Lower lobe of right lung (tissue), 2 donors: ENCODE data around the gene P2RX4. TPM values are rescaled to one million over a fixed set of nuclear protein-coding genes. Genes with fewer than 3 reads are reported as not detected.

Experiments used
- ATAC-seq, 2 donors: fragments of 200-7000 bp; cut with Tn5 transposase; one replicate each; pipeline ENCODE4 v1.9.1; 2020 to 2022; ENCODE audit warnings: mild to moderate bottlenecking in 2 of 2, moderate library complexity in 2 of 2
- DNase-seq: peaks from one replicate; pipeline ENCODE4 v3.0.0-alpha.2; 2020
- H3K27ac ChIP-seq: fragments of 200-600 bp; one replicate; pipeline ENCODE4 v1.8.0; 2022
- H3K27me3 ChIP-seq: fragments of 200-600 bp; one replicate; pipeline ENCODE4 v1.8.0; 2022; ENCODE audit warnings: low read depth
- H3K36me3 ChIP-seq: fragments of 200-600 bp; one replicate; pipeline ENCODE4 v1.8.0; 2022; ENCODE audit warnings: mild to moderate bottlenecking
- H3K4me1 ChIP-seq: fragments of 200-600 bp; one replicate; pipeline ENCODE4 v1.8.0; 2022
- H3K4me3 ChIP-seq: fragments of 200-600 bp; one replicate; pipeline ENCODE4 v1.8.0; 2022; ENCODE audit warnings: mild to moderate bottlenecking
- H3K9me3 ChIP-seq: fragments of 200-600 bp; one replicate; pipeline ENCODE4 v1.8.0; 2022
- intact Hi-C: fragments of 100-400 bp; cut with DNase I; formaldehyde crosslinking; loops from one replicate; pipeline ENCODE4 v1.11.0; 2022
- total RNA-seq: library from RNA; stranded (reverse); fragmentation: NEBNext Ultra II Directional; extraction: Animal tissue kit (Norgen Biotek cat#: 25700); gene quantifications from one replicate; pipeline ENCODE4 v1.2.1, GENCODE V29; 2021
- TF ChIP-seq, protein P1 (sequence below): fragments of 200-600 bp; IDR thresholded peaks from one replicate; pipeline ENCODE4 v1.8.0; 2022; ENCODE audit warnings: antibody characterized with exemption, mild to moderate bottlenecking
- donor health status: DM: no; HTN: yes; CAD: no; lungs with severe emphysema.

The P2RX4 gene
- total RNA-seq, 1 donor from 2014 or later = 65.8 TPM

DNA sequence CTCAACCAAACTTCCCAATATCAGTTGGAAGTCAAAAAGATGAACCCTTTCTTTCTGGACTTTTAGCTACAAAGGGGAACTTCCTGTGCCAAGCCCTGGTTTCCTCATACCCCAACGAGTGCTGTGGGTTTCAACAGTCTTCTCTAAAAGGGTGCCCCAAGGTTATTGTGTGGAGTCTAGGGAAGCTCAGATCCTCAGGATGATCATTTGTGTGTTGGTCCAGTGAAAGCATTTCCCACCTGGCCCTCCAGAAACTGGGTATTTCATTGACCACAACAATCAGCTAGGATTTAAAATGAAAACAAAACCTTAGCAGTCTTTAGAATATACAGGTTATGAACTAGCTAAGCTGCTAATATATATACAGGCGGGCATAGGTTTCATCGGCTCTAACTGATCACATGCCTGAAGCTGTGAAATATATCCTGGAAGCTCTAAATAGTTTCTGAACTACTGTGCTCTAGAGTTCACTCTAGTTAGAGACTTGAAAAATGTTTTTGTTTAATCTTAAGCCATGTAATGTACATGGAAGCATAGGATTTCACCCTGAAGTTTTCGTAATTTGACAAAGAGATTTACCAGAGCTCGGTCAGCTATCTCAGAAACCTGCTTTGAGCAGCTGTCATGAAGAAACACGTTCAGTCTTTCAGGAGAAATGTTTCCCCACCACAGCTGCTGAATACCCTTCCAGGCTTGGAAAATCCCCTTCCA is 29.6 kb downstream of the P2RX4 start:
- Histone ChIP-seq H3K27ac (peak overlapping the region; percentile 64), H3K27me3 (no peaks in the 10 kb centered on the region), H3K36me3 (peaks cover 66% of the 10 kb centered on the region), H3K4me1 (peaks cover 42% of the 10 kb centered on the region), H3K9me3 (no peaks in the 10 kb centered on the region), H3K4me3 (no peak overlapping the region)
- no peak for DNase-seq
- intact Hi-C loops = no loop called here
- TF ChIP-seq, protein P1, sequence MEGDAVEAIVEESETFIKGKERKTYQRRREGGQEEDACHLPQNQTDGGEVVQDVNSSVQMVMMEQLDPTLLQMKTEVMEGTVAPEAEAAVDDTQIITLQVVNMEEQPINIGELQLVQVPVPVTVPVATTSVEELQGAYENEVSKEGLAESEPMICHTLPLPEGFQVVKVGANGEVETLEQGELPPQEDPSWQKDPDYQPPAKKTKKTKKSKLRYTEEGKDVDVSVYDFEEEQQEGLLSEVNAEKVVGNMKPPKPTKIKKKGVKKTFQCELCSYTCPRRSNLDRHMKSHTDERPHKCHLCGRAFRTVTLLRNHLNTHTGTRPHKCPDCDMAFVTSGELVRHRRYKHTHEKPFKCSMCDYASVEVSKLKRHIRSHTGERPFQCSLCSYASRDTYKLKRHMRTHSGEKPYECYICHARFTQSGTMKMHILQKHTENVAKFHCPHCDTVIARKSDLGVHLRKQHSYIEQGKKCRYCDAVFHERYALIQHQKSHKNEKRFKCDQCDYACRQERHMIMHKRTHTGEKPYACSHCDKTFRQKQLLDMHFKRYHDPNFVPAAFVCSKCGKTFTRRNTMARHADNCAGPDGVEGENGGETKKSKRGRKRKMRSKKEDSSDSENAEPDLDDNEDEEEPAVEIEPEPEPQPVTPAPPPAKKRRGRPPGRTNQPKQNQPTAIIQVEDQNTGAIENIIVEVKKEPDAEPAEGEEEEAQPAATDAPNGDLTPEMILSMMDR = no peak
- peak; percentile 44 to 52 for ATAC-seq

DNA sequence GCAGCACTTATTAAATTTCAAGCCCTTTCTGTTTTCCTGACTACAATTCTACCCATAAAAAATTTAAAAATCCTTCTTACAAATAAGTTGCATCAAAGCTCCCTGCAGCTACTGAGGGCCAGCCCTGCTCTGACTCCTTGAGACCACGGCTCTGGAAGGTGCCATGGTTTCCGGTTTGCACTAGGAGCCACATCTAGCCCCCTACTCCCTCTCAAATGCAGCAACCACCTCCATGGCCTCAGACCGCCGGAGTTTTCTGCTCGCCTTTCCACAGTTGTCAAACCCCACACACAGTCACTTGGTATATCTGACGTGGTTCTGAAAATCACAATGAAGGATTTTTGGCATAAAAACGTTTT is 30.1 kb downstream of the P2RX4 start:
- Histone ChIP-seq H3K4me1 (peaks cover 42% of the 10 kb centered on the region), H3K9me3 (no peaks in the 10 kb centered on the region), H3K36me3 (peaks cover 68% of the 10 kb centered on the region), H3K27me3 (no peaks in the 10 kb centered on the region), H3K4me3 (peak overlapping the region; percentile 29), H3K27ac (peak overlapping the region; percentile 64)
- DNase-seq (no peak), ATAC-seq (no peak)
- intact Hi-C loops = no loop called here
- TF ChIP-seq, protein P1 = no peak

DNA sequence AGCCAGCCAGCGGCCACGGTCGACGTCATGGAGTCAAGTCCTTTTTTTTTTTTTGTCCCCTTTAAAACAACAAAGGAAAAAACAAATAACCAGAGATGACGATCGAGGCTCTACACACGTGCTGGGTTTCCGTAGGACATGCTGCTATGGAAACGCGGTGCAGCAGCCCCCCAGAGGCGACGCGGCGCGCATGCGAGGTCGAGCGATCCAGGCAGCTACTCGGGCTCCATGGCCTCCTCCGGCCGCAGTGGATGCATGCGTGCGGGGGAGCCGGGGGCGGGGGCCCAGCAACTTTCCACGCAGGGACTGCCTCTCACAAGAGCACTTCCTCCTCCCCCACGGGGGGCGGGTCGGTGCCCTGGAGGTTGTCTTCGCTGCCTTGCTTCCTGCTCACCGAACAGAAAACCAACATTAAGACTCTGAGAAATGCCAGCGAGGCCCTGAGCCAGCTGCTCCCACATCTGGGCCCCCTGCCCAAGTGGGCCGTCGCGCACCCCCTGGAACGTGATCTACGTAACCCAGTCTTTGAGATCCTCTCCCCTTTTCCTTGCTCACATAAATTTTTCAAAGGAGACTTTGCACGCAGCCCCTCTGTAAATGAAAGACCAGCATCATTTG is 30.7 kb downstream of the P2RX4 start:
- DNase-seq (peak; percentile 83), ATAC-seq (peak; percentile 71 to 77)
- peaks cover 73% of the 10 kb centered on the region for H3K36me3 ChIP-seq
- peak overlapping the region; percentile 64 for H3K27ac ChIP-seq
- H3K4me3 ChIP-seq = peak overlapping the region; percentile 29
- TF ChIP-seq, protein P1 = no peak
- intact Hi-C loops = no loop called here
- peaks cover 42% of the 10 kb centered on the region for H3K4me1 ChIP-seq
- H3K9me3 ChIP-seq = no peaks in the 10 kb centered on the region
- no peaks in the 10 kb centered on the region for H3K27me3 ChIP-seq

DNA sequence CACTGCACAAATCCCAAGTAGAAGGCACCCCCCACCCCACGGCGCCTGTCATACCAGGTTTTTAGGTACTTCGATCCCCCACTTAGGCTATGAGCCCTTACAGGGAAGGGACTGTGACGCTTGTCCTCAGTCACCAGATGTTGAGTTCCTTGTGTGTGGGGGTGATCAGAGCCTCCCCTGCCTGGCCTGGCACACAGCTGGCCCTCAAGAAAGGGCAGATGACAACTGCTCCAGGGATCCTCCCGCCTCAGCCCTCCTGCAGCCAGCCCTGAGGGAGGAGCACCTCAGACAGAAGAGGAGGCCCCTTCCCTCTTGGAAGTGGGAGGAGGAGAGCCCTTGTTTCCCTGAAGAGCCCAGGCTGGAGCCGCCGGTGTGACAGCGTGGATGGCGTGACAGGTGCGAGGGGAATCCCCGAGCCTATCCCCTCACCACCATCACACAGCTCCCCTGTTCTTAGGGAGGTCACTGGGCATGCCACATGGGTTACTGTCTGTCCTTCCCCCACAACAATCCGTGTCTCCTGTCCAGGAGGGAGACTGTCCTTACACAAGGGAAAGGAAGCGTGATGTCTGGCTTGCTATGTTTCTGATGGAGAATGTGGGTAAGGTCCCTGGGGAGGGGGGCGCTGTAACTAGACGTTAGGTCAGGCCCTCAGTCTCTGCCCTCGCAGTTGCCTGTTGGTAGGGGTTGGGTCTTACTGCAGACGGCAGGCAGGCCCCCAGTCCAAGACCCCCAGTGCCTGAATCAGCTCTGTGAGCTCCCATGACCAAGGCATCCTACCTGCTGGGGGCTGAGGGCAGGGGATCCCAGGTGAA is 31.4 kb downstream of the P2RX4 start:
- ATAC-seq (no peak), DNase-seq (no peak)
- peak overlapping the region; percentile 29 for H3K4me3 ChIP-seq
- intact Hi-C loops = no loop called here
- H3K27me3 ChIP-seq = no peaks in the 10 kb centered on the region
- no peaks in the 10 kb centered on the region for H3K9me3 ChIP-seq
- H3K36me3 ChIP-seq = peaks cover 68% of the 10 kb centered on the region
- TF ChIP-seq, protein P1 = no peak
- H3K27ac ChIP-seq = peak overlapping the region; percentile 64
- H3K4me1 ChIP-seq = peaks cover 42% of the 10 kb centered on the region

GRCh38 chr12:121245031-121245430 is 35.1 kb downstream of the P2RX4 start:
- Histone ChIP-seq H3K36me3 (peaks cover 77% of the 10 kb centered on the region), H3K27ac (no peak overlapping the region), H3K4me1 (peaks cover 15% of the 10 kb centered on the region), H3K9me3 (no peaks in the 10 kb centered on the region), H3K4me3 (no peak overlapping the region), H3K27me3 (no peaks in the 10 kb centered on the region)
- ATAC-seq (no peak), DNase-seq (no peak)
- TF ChIP-seq, protein P1 = no peak
- intact Hi-C loops = no loop called here
